Measurements from ENCODE around the gene RORC.

The RORC gene

DNA sequence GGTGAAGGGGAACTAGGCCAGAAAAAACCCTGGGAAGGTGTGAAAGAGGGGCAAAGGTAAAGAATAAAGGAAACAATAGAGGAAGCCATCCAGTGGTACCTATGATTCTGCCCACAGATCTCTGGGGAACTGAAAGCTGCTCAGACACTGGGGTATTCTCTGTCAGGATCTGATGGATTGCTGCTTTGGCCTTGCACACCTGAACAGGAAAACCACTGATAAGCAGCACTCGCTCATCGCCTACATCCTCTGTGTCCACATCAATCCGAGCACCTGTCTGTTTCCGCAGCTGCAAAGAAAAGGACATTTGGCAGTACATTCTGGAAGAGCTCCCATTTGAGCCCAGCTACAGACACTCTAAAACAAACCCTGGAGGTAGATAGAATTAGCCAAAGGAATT, 51.8 kb downstream of the RORC start:
- Histone ChIP-seq H2BK120ac (ENCODE audit: low read depth, low read length) (no peak overlapping the region), H3K9me3 (ENCODE audit: control insufficient read depth, low read length) (no peaks in the 10 kb centered on the region), H3K4me2 (ENCODE audit: low read length, poor library complexity, severe bottlenecking) (no peak overlapping the region), H2AK5ac (ENCODE audit: low read length, severe bottlenecking) (no peak overlapping the region), H3K27me3 (ENCODE audit: control insufficient read depth in 1 of 2, insufficient read depth in 1 of 2, low read length in 2 of 2) (peaks cover 8 to 15% of the 10 kb centered on the region in 2 experiments), H3K18ac (ENCODE audit: low read depth in 1 of 2, low read length in 2 of 2) (no peak overlapping the region), H2BK5ac (ENCODE audit: low read depth, low read length, poor library complexity, severe bottlenecking) (no peak overlapping the region), H4K8ac (ENCODE audit: low read length) (no peak overlapping the region), H3K9ac (ENCODE audit: low read length) (no peak overlapping the region), H2BK15ac (ENCODE audit: low read depth, poor library complexity, severe bottlenecking) (no peak overlapping the region), H3K4me3 (ENCODE audit: insufficient read depth in 1 of 2, low read depth in 1 of 2, low read length in 2 of 2) (no peak overlapping the region), H3K14ac (ENCODE audit: low read length in 2 of 2) (no peak overlapping the region), H3K79me1 (replicated peaks; ENCODE audit: low read length, poor library complexity, severe bottlenecking) (no peaks in the 10 kb centered on the region), H3K27ac (ENCODE audit: low read length, poor library complexity, severe bottlenecking) (no peak overlapping the region), H3K23ac (ENCODE audit: low read length in 2 of 2) (no peak overlapping the region), H3K4me1 (ENCODE audit: control insufficient read depth, insufficient read depth, low read depth, low read length) (no peaks in the 10 kb centered on the region), H2AFZ (ENCODE audit: low read depth, low read length) (no peak overlapping the region), H4K91ac (ENCODE audit: low read length) (no peak overlapping the region), H3K36me3 (ENCODE audit: control insufficient read depth in 1 of 2, insufficient read depth in 2 of 2, low read depth in 1 of 2, low read length in 2 of 2) (peaks cover 0 to 9% of the 10 kb centered on the region in 2 experiments), H3K4ac (ENCODE audit: low read depth in 1 of 2, low read length in 2 of 2) (no peak overlapping the region), H2BK12ac (ENCODE audit: low read length in 2 of 2) (no peak overlapping the region)
- no peak for DNase-seq
- 94% methylated on average over 4 of the region's 4 CpGs for WGBS

DNA sequence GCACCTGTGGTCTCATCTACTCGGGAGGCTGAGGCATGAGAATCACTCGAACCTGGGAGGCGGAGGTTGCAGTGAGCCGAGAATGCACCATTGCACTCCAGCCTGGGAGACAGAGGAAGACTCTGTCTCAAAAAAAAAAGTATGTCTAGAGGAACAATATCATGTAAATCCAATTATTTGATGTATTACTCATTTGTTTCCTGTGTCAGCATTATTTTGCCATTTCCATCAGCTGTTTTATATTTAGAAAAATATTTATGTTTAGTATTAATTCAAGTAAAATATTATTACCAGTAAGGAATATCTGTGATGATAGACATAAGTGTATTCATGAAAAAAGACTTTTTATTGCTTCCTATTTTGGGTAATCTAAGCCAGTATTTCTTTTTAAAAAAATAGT, 54.3 kb downstream of the RORC start:
- WGBS, result 83% methylated on average over 3 of the region's 4 CpGs
- no peak overlapping the region for H3K4me2 ChIP-seq (ENCODE audit: low read length, poor library complexity, severe bottlenecking)
- H3K9ac ChIP-seq (ENCODE audit: low read length), result no peak overlapping the region
- H2BK5ac ChIP-seq (ENCODE audit: low read depth, low read length, poor library complexity, severe bottlenecking), result no peak overlapping the region
- no peak overlapping the region for H3K23ac ChIP-seq (ENCODE audit: low read length in 2 of 2)
- no peak overlapping the region for H2BK15ac ChIP-seq (ENCODE audit: low read depth, poor library complexity, severe bottlenecking)
- no peak for DNase-seq
- no peak overlapping the region for H2BK12ac ChIP-seq (ENCODE audit: low read length in 2 of 2)
- no peaks in the 10 kb centered on the region for H3K4me1 ChIP-seq (ENCODE audit: control insufficient read depth, insufficient read depth, low read depth, low read length)
- H2AFZ ChIP-seq (ENCODE audit: low read depth, low read length), result no peak overlapping the region
- H3K27me3 ChIP-seq (ENCODE audit: control insufficient read depth in 1 of 2, insufficient read depth in 1 of 2, low read length in 2 of 2), result no peaks in the 10 kb centered on the region
- no peaks in the 10 kb centered on the region for H3K79me1 ChIP-seq (replicated peaks; ENCODE audit: low read length, poor library complexity, severe bottlenecking)
- no peak overlapping the region for H3K27ac ChIP-seq (ENCODE audit: low read length, poor library complexity, severe bottlenecking)
- no peak overlapping the region for H3K14ac ChIP-seq (ENCODE audit: low read length in 2 of 2)
- H3K9me3 ChIP-seq (ENCODE audit: control insufficient read depth, low read length), result no peaks in the 10 kb centered on the region
- H3K18ac ChIP-seq (ENCODE audit: low read depth in 1 of 2, low read length in 2 of 2), result no peak overlapping the region
- H4K91ac ChIP-seq (ENCODE audit: low read length), result no peak overlapping the region
- H2AK5ac ChIP-seq (ENCODE audit: low read length, severe bottlenecking), result no peak overlapping the region
- no peak overlapping the region for H3K4ac ChIP-seq (ENCODE audit: low read depth in 1 of 2, low read length in 2 of 2)
- H3K4me3 ChIP-seq (ENCODE audit: insufficient read depth in 1 of 2, low read depth in 1 of 2, low read length in 2 of 2), result no peak overlapping the region
- H4K8ac ChIP-seq (ENCODE audit: low read length), result no peak overlapping the region
- H2BK120ac ChIP-seq (ENCODE audit: low read depth, low read length), result no peak overlapping the region
- peaks cover 0 to 9% of the 10 kb centered on the region in 2 experiments for H3K36me3 ChIP-seq (ENCODE audit: control insufficient read depth in 1 of 2, insufficient read depth in 2 of 2, low read depth in 1 of 2, low read length in 2 of 2)

- DNase-seq, result no peak
- peaks cover 0 to 9% of the 10 kb centered on the region in 2 experiments for H3K36me3 ChIP-seq (ENCODE audit: control insufficient read depth in 1 of 2, insufficient read depth in 2 of 2, low read depth in 1 of 2, low read length in 2 of 2)
- H3K9me3 ChIP-seq (ENCODE audit: control insufficient read depth, low read length), result no peaks in the 10 kb centered on the region
- no peak overlapping the region for H2AFZ ChIP-seq (ENCODE audit: low read depth, low read length)
- H3K27me3 ChIP-seq (ENCODE audit: control insufficient read depth in 1 of 2, insufficient read depth in 1 of 2, low read length in 2 of 2), result no peaks in the 10 kb centered on the region
- H3K4me3 ChIP-seq (ENCODE audit: insufficient read depth in 1 of 2, low read depth in 1 of 2, low read length in 2 of 2), result no peak overlapping the region
- no peak overlapping the region for H4K8ac ChIP-seq (ENCODE audit: low read length)
- H2AK5ac ChIP-seq (ENCODE audit: low read length, severe bottlenecking), result no peak overlapping the region
- no peak overlapping the region for H3K4me2 ChIP-seq (ENCODE audit: low read length, poor library complexity, severe bottlenecking)
- H2BK12ac ChIP-seq (ENCODE audit: low read length in 2 of 2), result no peak overlapping the region
- H3K23ac ChIP-seq (ENCODE audit: low read length in 2 of 2), result no peak overlapping the region
- WGBS, result 94% methylated on average over 2 of the region's 3 CpGs
- no peak overlapping the region for H3K4ac ChIP-seq (ENCODE audit: low read depth in 1 of 2, low read length in 2 of 2)
- H2BK120ac ChIP-seq (ENCODE audit: low read depth, low read length), result no peak overlapping the region
- no peak overlapping the region for H3K18ac ChIP-seq (ENCODE audit: low read depth in 1 of 2, low read length in 2 of 2)
- no peaks in the 10 kb centered on the region for H3K79me1 ChIP-seq (replicated peaks; ENCODE audit: low read length, poor library complexity, severe bottlenecking)
- no peak overlapping the region for H3K14ac ChIP-seq (ENCODE audit: low read length in 2 of 2)
- H2BK5ac ChIP-seq (ENCODE audit: low read depth, low read length, poor library complexity, severe bottlenecking), result no peak overlapping the region
- no peak overlapping the region for H4K91ac ChIP-seq (ENCODE audit: low read length)
- no peak overlapping the region for H3K9ac ChIP-seq (ENCODE audit: low read length)
- no peaks in the 10 kb centered on the region for H3K4me1 ChIP-seq (ENCODE audit: control insufficient read depth, insufficient read depth, low read depth, low read length)
- H3K27ac ChIP-seq (ENCODE audit: low read length, poor library complexity, severe bottlenecking), result no peak overlapping the region
- no peak overlapping the region for H2BK15ac ChIP-seq (ENCODE audit: low read depth, poor library complexity, severe bottlenecking)
These were observed 54.9 kb downstream of the RORC start for GRCh38 chr1:151776665-151777062.

GRCh38 chr1:151775894-151776664, 55.5 kb downstream of the RORC start:
- Histone ChIP-seq H3K4me3 (ENCODE audit: insufficient read depth in 1 of 2, low read depth in 1 of 2, low read length in 2 of 2) (no peak overlapping the region), H3K36me3 (ENCODE audit: control insufficient read depth in 1 of 2, insufficient read depth in 2 of 2, low read depth in 1 of 2, low read length in 2 of 2) (peaks cover 0 to 9% of the 10 kb centered on the region in 2 experiments), H3K9ac (ENCODE audit: low read length) (no peak overlapping the region), H2AFZ (ENCODE audit: low read depth, low read length) (no peak overlapping the region), H3K27me3 (ENCODE audit: control insufficient read depth in 1 of 2, insufficient read depth in 1 of 2, low read length in 2 of 2) (no peaks in the 10 kb centered on the region), H4K91ac (ENCODE audit: low read length) (no peak overlapping the region), H2BK5ac (ENCODE audit: low read depth, low read length, poor library complexity, severe bottlenecking) (no peak overlapping the region), H2AK5ac (ENCODE audit: low read length, severe bottlenecking) (no peak overlapping the region), H3K23ac (ENCODE audit: low read length in 2 of 2) (no peak overlapping the region), H3K4me1 (ENCODE audit: control insufficient read depth, insufficient read depth, low read depth, low read length) (no peaks in the 10 kb centered on the region), H3K79me1 (replicated peaks; ENCODE audit: low read length, poor library complexity, severe bottlenecking) (no peaks in the 10 kb centered on the region), H2BK12ac (ENCODE audit: low read length in 2 of 2) (no peak overlapping the region), H2BK120ac (ENCODE audit: low read depth, low read length) (no peak overlapping the region), H4K8ac (ENCODE audit: low read length) (no peak overlapping the region), H2BK15ac (ENCODE audit: low read depth, poor library complexity, severe bottlenecking) (no peak overlapping the region), H3K4me2 (ENCODE audit: low read length, poor library complexity, severe bottlenecking) (no peak overlapping the region), H3K4ac (ENCODE audit: low read depth in 1 of 2, low read length in 2 of 2) (no peak overlapping the region), H3K14ac (ENCODE audit: low read length in 2 of 2) (no peak overlapping the region), H3K9me3 (ENCODE audit: control insufficient read depth, low read length) (no peaks in the 10 kb centered on the region), H3K27ac (ENCODE audit: low read length, poor library complexity, severe bottlenecking) (no peak overlapping the region), H3K18ac (ENCODE audit: low read depth in 1 of 2, low read length in 2 of 2) (no peak overlapping the region)
- 94% methylated on average over 7 of the region's 7 CpGs for WGBS
- DNase-seq, result no peak
